Osteocyte (in vitro differentiated cells): ENCODE data around the gene TAMALIN. TPM values are rescaled to one million over a fixed set of nuclear protein-coding genes. Genes with fewer than 3 reads are reported as not detected.

ENCODE experiments used
- DNase-seq: peaks from one replicate; pipeline ENCODE4 v3.0.0; 2021; ENCODE audit warnings: mixed read lengths; ENCODE audit not compliant: unreplicated experiment; ENCODE audit errors: extremely low spot score
- H3K27ac Mint-ChIP-seq: one replicate; pipeline ENCODE4 v1.8.0; 2021; ENCODE audit warnings: mild to moderate bottlenecking, mixed read lengths; ENCODE audit not compliant: unreplicated experiment
- H3K27me3 Mint-ChIP-seq: one replicate; pipeline ENCODE4 v1.8.0; 2021; ENCODE audit warnings: mixed read lengths; ENCODE audit not compliant: unreplicated experiment
- H3K36me3 Mint-ChIP-seq: one replicate; pipeline ENCODE4 v1.8.0; 2021; ENCODE audit warnings: mixed read lengths; ENCODE audit not compliant: unreplicated experiment
- H3K4me1 Mint-ChIP-seq: one replicate; pipeline ENCODE4 v1.8.0; 2021; ENCODE audit warnings: mixed read lengths; ENCODE audit not compliant: unreplicated experiment
- H3K4me3 Mint-ChIP-seq: one replicate; pipeline ENCODE4 v1.8.0; 2021; ENCODE audit warnings: mild to moderate bottlenecking, moderate library complexity, mixed read lengths; ENCODE audit not compliant: unreplicated experiment
- H3K9me3 Mint-ChIP-seq: one replicate; pipeline ENCODE4 v1.8.0; 2021; ENCODE audit warnings: mixed read lengths; ENCODE audit not compliant: unreplicated experiment
- total RNA-seq: library from RNA; stranded (reverse); gene quantifications from 2 replicates; pipeline ENCODE4 v1.2.1, GENCODE V29; 2021
- TF ChIP-seq, protein P1 (sequence below): fragments of 200-600 bp; sonication (generic); IDR thresholded peaks from 2 replicates; pipeline ENCODE4 v1.5.0; 2021; ENCODE audit warnings: antibody characterized with exemption, mild to moderate bottlenecking, moderate library complexity

TAMALIN gene
- total RNA-seq, 1 donor from 2014 or later = 25.5 TPM

DNA sequence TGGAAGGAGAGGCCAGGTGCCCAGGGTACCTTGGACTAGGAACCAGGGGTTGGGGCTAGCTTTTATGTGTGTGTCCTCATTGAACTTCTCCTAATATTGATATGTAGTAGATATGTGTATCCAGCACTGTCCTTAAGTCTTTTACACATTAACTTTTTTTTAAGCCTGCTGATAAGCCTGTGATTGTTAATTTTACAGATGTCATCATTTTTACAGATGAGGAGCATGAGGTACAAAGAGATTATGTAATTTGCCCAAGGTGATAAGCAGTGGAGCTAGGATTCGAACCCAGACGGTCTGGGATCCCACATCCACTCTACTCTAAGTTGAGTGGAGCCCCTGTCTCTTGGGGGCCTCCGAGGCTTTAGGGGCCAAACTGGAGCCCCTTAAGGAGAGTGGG is 34.3 kb downstream of the TAMALIN start:
- H3K4me3 Mint-ChIP-seq = no peak overlapping the region
- H3K9me3 Mint-ChIP-seq = no peaks in the 10 kb centered on the region
- no peak for DNase-seq
- no peaks in the 10 kb centered on the region for H3K27me3 Mint-ChIP-seq
- H3K36me3 Mint-ChIP-seq = no peaks in the 10 kb centered on the region
- TF ChIP-seq, protein P1, sequence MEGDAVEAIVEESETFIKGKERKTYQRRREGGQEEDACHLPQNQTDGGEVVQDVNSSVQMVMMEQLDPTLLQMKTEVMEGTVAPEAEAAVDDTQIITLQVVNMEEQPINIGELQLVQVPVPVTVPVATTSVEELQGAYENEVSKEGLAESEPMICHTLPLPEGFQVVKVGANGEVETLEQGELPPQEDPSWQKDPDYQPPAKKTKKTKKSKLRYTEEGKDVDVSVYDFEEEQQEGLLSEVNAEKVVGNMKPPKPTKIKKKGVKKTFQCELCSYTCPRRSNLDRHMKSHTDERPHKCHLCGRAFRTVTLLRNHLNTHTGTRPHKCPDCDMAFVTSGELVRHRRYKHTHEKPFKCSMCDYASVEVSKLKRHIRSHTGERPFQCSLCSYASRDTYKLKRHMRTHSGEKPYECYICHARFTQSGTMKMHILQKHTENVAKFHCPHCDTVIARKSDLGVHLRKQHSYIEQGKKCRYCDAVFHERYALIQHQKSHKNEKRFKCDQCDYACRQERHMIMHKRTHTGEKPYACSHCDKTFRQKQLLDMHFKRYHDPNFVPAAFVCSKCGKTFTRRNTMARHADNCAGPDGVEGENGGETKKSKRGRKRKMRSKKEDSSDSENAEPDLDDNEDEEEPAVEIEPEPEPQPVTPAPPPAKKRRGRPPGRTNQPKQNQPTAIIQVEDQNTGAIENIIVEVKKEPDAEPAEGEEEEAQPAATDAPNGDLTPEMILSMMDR = no peak
- H3K27ac Mint-ChIP-seq = no peak overlapping the region
- peaks cover 17% of the 10 kb centered on the region for H3K4me1 Mint-ChIP-seq

- H3K27me3 Mint-ChIP-seq = no peaks in the 10 kb centered on the region
- peaks cover 20% of the 10 kb centered on the region for H3K4me1 Mint-ChIP-seq
- no peaks in the 10 kb centered on the region for H3K36me3 Mint-ChIP-seq
- no peak for DNase-seq
- no peaks in the 10 kb centered on the region for H3K9me3 Mint-ChIP-seq
- no peak overlapping the region for H3K27ac Mint-ChIP-seq
- no peak overlapping the region for H3K4me3 Mint-ChIP-seq
- TF ChIP-seq, protein P1 = no peak
Observed at GRCh38 chr12:52041695-52042123, 35.0 kb downstream of the TAMALIN start.

- H3K9me3 Mint-ChIP-seq = no peaks in the 10 kb centered on the region
- no peak overlapping the region for H3K27ac Mint-ChIP-seq
- H3K27me3 Mint-ChIP-seq = no peaks in the 10 kb centered on the region
- TF ChIP-seq, protein P1 = no peak
- DNase-seq = no peak
- no peaks in the 10 kb centered on the region for H3K36me3 Mint-ChIP-seq
- no peak overlapping the region for H3K4me3 Mint-ChIP-seq
- H3K4me1 Mint-ChIP-seq = peaks cover 17% of the 10 kb centered on the region
Observed at GRCh38 chr12:52042706-52043385, 36.1 kb downstream of the TAMALIN start.

- Mint-ChIP-seq H3K36me3 (no peaks in the 10 kb centered on the region), H3K9me3 (no peaks in the 10 kb centered on the region), H3K27me3 (no peaks in the 10 kb centered on the region), H3K27ac (no peak overlapping the region), H3K4me3 (no peak overlapping the region), H3K4me1 (peaks cover 14% of the 10 kb centered on the region)
- DNase-seq = no peak
- TF ChIP-seq, protein P1 = no peak
Observed at GRCh38 chr12:52043386-52044212, 36.9 kb downstream of the TAMALIN start.
